HG03159 (cell line): Measurements from ENCODE around the gene BAIAP2.
"Not testable (repeated sequence)": the region's sequence is repeated elsewhere in the genome, so short reads cannot be mapped to it uniquely, and the experiment has no call there.

Source experiments
- ATAC-seq: cut with Tn5 transposase; IDR thresholded peaks from one replicate; pipeline ENCODE4 v1.9.1; 2021; ENCODE audit warnings: mild to moderate bottlenecking, moderate library complexity; ENCODE audit not compliant: unreplicated experiment

BAIAP2 gene

GRCh38 chr17:81066072-81066471, 31.1 kb downstream of the BAIAP2 start:
- no peak for ATAC-seq

GRCh38 chr17:81066771-81067315, 31.9 kb downstream of the BAIAP2 start:
- no peak for ATAC-seq

GRCh38 chr17:81067391-81067811, 32.5 kb downstream of the BAIAP2 start:
- no peak for ATAC-seq

DNA sequence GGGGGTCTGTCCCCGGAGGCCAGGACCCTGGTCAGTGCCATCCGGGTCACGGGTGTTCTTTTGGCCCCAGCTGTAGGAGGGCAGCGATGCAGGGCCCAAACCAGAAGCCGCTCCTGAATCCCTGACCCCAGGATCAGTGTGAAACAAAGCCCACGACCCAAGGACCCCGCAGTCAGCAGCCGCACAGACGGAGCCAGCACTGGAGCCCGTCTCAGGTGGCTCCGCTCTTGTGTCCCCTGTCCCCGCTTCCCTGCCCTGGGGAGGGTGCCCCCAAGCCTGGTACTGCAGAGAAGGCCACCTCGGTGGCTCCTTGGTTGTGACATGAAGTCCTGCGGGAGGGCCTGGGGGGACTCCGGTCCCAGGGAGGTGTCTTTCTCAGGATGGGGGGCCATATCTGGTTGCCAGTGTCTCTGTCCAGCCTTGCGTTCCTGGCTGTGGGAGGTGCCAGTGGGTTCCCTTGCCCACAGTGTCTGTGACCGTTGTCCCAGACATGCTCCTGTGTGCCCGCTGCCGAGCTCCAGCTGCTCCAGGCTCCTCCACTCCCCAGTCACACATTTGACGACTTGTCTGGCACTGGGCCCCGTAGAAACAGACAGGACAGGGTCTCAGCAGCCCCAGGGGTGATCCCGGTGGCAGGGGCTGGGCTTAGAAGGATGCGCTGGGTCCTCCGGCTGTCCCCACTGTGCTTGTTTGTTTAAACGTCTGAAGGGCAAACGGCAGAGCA, 33.6 kb downstream of the BAIAP2 start:
- ATAC-seq = no peak

DNA sequence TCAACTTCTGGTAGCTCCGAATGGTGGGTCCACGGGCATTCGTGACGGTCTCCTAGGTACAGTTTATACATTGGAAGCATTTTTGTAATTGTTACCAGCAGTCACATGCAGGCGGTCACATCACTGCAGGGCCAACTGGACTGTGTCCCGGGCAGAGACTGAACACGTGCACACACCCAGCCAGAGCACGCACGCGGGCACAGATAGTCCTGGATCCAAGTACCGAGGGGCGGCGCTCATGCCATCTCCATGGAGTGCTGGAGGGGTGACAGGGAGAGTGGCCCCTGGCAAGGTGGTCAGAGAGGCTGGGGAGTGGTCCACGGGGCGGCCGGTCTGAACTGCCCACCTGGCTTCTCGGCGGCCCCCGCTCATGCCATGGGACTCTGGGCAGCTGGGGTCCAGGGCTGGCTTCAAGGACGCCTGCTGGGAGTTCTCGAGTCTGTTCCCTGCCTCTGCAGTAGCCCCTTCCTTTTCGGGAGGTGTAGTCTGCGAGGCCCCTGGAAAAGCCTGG, 34.2 kb downstream of the BAIAP2 start:
- no peak for ATAC-seq

GRCh38 chr17:81070541-81071246, 35.7 kb downstream of the BAIAP2 start:
- ATAC-seq = no peak

DNA sequence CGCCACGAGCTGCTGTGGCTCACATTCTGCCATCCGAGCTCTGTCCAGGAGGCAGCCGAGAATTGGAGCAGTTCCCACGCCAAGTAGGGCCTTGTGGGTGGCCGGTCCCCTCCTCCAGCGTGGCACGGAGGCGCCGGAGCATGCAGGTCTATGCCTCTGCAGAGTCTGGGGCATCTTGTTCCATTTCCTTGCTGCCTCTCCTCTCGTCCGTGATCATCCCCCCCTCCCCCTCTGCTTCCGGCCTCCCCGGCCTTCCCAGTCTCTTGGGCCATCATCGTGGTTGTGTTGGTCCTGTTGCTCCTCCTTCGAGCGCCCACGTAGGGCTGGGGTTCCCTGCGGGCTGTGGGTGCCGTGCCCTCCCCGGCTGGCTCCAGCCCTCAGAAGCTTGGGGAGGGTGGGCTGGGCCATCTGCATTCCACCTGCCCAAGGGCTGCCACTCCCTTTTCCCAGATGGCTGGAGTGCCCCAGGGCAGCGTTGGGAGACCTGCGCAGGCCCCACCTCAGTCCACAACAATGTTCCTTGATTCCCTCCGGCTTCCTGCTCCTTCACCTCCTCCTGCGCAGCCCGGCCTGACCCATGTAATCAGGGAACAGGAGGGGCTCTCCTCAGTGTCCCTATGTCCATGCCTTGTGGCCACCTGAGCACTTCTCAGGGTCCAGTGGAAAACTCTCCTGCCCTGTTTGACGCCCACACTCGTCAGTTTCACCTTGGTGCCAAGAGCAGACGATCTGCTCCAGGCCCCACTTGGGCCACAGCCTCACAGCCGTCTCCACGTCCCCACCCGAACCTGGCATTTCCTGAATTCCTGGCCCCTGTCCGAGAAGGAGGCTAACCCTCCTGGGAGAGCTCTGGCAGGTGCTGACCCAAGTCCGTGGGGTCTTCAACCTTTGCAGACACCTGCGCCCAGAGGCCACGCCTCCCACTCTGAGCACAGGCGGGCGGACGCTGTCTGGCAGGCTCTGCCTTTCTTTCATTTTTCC, 37.1 kb downstream of the BAIAP2 start:
- no peak for ATAC-seq

DNA sequence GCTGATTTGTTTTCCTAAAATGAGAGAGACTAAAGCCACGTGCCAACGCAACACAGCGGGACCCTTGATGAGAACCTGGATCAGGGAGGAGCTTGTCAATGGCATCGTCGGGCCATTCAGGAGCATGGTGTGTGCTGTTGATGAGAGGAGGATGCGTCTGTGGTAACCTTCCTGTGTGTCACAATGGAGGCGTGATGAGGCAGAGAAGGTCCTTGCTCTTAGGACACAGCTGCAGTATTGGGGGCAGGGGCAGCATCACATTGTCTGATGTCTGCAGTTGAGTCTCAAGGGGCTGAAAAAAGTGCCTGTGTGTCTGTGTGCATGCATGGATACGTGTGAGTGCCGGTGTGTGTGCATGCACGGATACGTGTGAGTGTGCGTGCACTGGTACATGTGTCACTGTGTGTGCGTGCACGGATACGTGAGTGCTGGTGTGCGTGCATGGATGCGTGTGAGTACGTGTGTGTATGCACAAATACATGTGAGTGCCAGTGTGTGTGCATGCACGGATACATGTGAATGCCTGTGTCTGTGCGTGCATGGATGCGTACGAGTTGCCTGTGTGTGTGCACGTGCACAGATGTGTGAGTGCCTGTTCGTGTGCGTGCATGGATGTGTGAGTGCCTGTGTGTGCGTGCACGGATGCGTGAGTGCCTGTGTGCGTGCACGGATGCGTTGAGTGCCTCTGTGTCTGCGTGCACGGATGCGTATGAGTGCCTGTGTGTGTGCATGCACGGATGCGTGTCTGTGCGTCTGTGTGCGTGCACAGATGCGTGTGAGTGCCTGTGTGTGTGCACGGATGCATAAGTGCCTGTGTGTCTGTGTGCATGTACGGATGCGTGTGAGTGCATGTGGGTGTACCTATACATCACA, 39.3 kb downstream of the BAIAP2 start:
- no peak for ATAC-seq

- ATAC-seq = no peak
Observed at GRCh38 chr17:81074875-81075274, 39.9 kb downstream of the BAIAP2 start.

- no peak for ATAC-seq
Observed at GRCh38 chr17:81075307-81075706, 40.4 kb downstream of the BAIAP2 start.

GRCh38 chr17:81076141-81076679, 41.3 kb downstream of the BAIAP2 start:
- no peak for ATAC-seq

GRCh38 chr17:81078026-81078913, 43.3 kb downstream of the BAIAP2 start:
- ATAC-seq = not testable (repeated sequence)

DNA sequence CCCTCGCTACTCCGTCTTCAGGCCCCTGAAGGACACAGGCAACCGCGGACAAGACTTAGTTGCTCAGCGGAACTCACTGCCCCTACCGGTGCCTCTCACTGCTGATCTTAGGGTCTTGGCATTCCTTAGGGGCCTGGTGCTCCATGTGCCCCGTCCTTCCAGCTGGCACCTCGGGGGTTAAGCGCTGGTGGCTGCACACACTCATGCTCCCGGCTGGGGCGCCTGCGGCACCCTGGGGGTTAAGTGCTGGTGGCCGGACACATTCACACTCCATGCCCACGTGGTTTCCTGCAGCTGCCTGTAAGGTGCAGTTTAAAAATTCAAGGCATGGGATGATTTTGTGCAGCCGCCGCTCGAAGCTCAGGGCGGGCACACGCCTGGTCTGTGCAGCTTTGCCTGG, 45.1 kb downstream of the BAIAP2 start:
- ATAC-seq = no peak

DNA sequence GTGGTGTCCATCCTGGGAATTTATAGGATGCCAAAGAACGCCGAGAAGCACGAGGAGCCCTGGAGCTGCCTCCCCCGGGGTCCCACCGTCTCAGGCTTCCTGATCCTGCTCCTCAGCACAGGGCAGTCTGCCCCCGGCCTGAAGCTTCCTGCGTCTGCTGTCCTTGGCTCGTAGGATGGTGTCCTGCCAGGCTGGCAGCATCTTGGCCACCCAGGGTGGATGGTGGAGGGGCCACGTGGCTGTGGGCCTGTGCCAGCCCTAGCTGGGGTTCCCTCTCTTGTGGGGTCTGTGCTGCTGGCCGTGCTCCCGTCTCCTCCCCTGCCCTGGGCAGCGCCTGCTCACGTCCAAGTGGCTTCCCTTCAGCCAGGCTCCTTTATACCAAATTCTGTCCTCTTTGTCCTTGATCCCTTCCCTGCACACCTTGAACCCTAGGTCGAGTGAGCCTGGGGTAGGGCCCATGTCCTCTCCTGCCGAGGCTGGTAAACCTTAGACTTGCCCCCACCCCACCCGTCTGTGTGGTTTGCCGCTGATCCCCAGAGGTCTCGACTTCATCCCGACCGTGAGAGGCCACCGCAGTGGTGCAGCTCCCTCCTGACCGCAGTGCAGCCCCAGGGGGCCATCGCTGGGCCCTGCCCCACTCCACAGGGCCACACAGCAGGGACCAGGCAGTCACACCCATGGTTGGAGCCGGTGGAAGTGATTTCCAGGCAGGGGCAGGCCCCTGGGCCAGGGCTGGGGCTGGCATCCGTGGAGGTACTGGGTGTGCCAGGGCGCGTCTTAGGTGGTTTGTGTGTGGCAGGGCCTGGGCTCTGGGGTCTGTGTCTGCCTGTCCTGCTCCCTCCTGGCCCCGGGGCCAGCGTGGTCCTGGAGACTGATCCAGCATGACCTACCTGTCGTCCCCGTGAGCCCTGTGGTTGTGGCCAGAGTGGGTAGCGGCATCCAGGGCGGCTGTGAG, 46.5 kb downstream of the BAIAP2 start:
- no peak for ATAC-seq

DNA sequence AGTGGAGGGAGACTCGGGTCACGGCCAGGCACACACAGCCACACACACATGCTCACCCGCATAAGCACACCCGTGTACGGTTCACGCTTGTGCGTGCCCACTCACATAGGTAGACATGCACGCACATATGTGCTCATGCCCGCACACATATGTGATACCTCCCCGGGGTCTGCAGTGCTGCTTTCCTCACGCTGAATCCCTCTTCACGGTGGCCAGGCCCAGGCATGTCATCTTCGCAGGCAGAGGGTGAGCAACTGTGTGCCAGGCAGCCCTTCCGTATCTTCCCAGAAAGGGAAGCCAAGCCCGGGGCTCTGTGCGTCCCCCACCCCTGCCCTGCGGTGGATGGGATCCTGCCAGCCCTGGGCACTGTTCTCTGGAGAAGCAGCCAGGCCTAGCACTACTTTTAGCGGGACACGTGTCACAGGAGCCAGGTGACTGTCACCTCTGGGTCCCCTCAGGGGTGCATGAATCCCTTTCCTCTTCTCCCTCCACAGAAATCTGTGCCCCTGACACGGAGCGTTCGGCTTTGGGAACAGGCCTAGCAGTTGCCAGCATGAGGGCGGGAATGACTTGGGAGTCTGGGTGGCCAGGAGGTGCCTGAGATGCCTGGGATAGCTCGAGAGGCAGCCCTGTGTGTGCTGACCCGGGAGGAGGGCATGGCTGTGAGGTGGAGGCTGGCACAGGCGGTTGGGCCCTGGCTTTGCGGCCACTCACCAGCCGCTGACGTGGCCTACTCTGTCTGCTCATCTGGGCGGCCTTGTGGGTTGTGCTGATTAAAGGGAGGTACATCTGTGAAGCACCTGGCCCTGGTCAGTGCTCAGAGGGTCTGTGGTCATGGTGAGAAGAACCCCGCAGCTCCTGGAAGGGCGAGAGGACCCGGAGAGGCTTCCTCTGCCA, 47.5 kb downstream of the BAIAP2 start:
- ATAC-seq = no peak

GRCh38 chr17:81083125-81083765, 48.3 kb downstream of the BAIAP2 start:
- no peak for ATAC-seq
